GM04504 (cell line): ENCODE results near the gene ACTRT2.

Source experiments
- DNase-seq: peaks from one replicate; pipeline ENCODE4 v3.0.0-alpha.2; 2012; ENCODE audit warnings: low read depth

ACTRT2 gene

GRCh38 chr1:2983706-2984398, 37.4 kb upstream of the ACTRT2 start:
- DNase-seq: no peak

- no peak for DNase-seq
Observed at GRCh38 chr1:2984399-2985061, 36.7 kb upstream of the ACTRT2 start.

GRCh38 chr1:2985067-2985561, 36.2 kb upstream of the ACTRT2 start:
- DNase-seq: no peak

GRCh38 chr1:2985694-2986548, 35.3 kb upstream of the ACTRT2 start:
- no peak for DNase-seq

DNA sequence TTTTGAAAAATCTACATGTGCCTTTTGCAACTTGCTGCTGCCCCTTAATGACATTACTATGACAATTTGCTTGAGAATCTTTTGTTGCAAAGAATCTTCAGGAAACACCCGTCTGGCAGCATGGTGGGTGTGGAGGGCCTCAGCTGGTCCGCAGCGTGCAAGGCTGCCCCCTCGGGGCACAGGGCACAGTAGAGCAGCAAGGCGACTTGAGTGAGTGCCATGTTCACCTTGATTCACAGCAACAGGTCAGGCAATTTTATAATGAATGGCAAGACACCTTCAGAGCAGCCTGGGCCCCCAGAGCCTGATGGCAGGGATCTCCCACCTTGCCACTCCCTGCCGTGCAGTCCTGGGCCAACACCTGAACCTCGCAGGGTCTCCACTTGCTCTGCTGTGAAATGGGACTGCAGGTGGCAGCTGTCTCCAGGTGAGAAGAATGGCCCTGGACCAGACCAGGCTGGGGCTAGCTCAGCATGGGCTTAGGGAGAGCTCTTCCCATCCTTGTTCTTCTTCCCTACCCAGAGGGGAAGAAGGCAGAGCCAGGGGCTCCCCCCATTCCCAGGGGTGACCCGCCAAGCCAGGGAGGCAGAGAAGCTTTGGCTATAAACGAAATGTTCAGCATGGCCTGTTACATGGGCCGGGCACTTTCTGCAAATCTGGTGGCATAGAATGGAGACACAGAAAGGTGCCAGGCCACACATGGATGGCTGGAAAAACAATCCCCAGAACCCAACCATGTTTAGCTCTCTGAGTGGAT, 34.5 kb upstream of the ACTRT2 start:
- no peak for DNase-seq

GRCh38 chr1:2987773-2988172, 33.5 kb upstream of the ACTRT2 start:
- DNase-seq: no peak

DNA sequence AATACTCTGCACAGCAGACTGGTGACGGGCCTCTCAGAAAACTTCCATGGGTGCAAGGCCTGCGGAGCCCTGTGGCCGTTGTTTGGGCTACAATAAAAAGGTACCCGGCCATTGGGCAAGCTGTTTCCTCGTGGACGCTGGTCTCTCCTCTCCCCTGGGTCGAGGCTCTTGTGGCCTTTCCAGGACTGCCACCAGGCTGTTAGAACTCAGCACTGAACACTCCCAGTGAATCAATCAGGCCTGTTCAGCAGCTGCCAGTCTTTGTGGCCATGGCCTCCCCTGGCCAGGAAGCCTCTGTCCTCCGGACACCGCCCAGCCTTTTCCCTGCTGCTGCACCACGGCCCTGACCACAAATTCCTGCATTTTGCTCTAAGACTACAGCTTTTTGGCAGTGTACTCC, 33.0 kb upstream of the ACTRT2 start:
- DNase-seq: no peak

- no peak for DNase-seq
Observed at GRCh38 chr1:2989185-2989584, 32.1 kb upstream of the ACTRT2 start.

- DNase-seq: no peak
Observed at GRCh38 chr1:2989976-2990375, 31.3 kb upstream of the ACTRT2 start.

- DNase-seq: no peak
Observed at GRCh38 chr1:2990376-2991115, 30.7 kb upstream of the ACTRT2 start.

- DNase-seq: no peak
Observed at GRCh38 chr1:2991753-2992495, 29.3 kb upstream of the ACTRT2 start.

- no peak for DNase-seq
Observed at GRCh38 chr1:2998503-2999100, 22.7 kb upstream of the ACTRT2 start.

DNA sequence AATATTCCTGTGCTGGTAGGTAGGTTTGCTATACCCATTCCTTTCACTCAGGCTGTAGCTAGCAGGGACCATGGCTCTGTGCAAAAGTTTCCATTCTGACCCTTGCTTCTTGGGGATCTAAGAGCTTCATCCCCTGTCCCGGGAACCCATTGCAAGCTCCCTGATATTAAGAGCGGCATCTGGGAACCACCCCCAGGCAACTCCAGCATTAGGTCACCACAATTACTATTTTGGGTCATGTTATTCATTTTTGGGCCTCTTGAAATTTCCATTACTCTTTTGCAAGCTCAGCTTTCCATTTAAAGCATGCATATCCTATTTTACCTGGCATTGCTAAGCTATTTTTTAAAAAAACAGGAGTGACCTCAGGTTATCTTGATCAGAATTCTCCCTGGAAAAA, 22.1 kb upstream of the ACTRT2 start:
- DNase-seq: no peak

GRCh38 chr1:2999571-2999970, 21.7 kb upstream of the ACTRT2 start:
- DNase-seq: no peak

GRCh38 chr1:3000214-3000613, 21.1 kb upstream of the ACTRT2 start:
- DNase-seq: no peak

DNA sequence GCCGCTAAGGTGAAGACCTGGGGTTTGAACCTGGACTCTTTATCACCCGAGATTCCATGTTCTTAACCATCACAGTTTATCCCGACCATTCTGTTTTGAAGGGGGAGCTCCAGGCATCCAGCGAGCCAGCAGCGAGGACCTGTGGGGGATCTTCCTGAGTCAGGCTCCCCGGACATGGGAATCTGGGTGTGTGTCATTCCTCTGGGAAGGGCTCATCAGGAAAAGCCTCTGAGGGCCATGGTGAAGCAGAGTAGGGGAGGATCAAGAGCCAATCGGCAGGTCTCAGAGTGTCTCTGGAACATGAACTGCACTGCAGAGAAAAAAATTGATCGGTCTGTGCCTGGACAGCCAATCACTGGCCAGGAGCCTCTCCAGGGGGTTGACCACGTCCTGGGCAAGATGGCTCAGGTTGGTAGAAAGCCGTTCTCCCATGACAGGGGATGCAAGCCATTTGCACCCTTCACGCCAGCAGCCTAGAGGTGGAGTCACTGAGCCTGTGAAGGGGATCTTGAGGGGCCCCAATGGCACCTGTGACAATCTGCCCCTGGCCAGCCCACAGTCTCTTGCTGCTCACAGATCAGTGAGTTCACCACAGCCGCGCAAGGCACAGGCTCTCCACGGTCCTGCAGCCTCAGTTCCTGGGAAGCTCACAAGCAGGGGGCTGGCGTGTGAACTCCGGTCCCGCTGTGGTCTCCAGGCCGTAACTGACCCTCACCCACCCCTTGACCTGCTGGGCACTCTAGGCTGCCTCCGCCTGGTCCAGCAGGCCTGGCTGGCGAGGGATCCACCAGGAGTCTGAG, 20.4 kb upstream of the ACTRT2 start:
- DNase-seq: no peak

- DNase-seq: no peak
Observed at GRCh38 chr1:3001471-3002348, 19.6 kb upstream of the ACTRT2 start.

GRCh38 chr1:3002349-3003038, 18.8 kb upstream of the ACTRT2 start:
- no peak for DNase-seq
